HepG2 (cell line): ENCODE results near the gene MTFR1L. TPM values are rescaled to one million over a fixed set of nuclear protein-coding genes. Genes with fewer than 3 reads are reported as not detected.

Experiments
- ATF5 ChIP-seq: sonication (generic); formaldehyde crosslinking; IDR thresholded peaks from 2 replicates; pipeline ENCODE4 v1.4.0; 2020; ENCODE audit warnings: mild to moderate bottlenecking, low read depth, missing genetic modification reagents
- ATRX ChIP-seq: sonication (generic); formaldehyde crosslinking; IDR thresholded peaks from 2 replicates; pipeline ENCODE4 v1.4.0; 2020; ENCODE audit warnings: missing genetic modification reagents, borderline replicate concordance
- ELF3 ChIP-seq: IDR thresholded peaks from 2 replicates; pipeline ENCODE4 v1.6.1; 2016; ENCODE audit warnings: missing genetic modification reagents, missing compliant biosample characterization
- ETV5 ChIP-seq: IDR thresholded peaks from 2 replicates; pipeline ENCODE4 v1.6.1; 2018; ENCODE audit warnings: missing biosample characterization, missing genetic modification reagents, inconsistent platforms, borderline replicate concordance
- ETV6 ChIP-seq: sonication (generic); formaldehyde crosslinking; conservative IDR thresholded peaks from 2 replicates; pipeline ENCODE4 v1.4.0; 2020; ENCODE audit warnings: missing genetic modification reagents
- FOXO4 ChIP-seq: sonication (generic); formaldehyde crosslinking; conservative IDR thresholded peaks from 2 replicates; pipeline ENCODE4 v1.8.1; 2023; ENCODE audit warnings: missing genetic modification reagents
- FUBP1 ChIP-seq: sonication (generic); formaldehyde crosslinking; IDR thresholded peaks from 2 replicates; pipeline ENCODE4 v1.5.1; 2020; ENCODE audit warnings: missing genetic modification reagents, mild to moderate bottlenecking, borderline replicate concordance
- GMEB2 ChIP-seq: IDR thresholded peaks from 2 replicates; pipeline ENCODE4 v1.6.1; 2016; ENCODE audit warnings: missing biosample characterization, missing genetic modification reagents, low read depth
- HNF1B ChIP-seq: sonication (generic); formaldehyde crosslinking; IDR thresholded peaks from 2 replicates; pipeline ENCODE4 v1.5.1; 2020; ENCODE audit warnings: mild to moderate bottlenecking, moderate library complexity, missing genetic modification reagents
- HOXA9 ChIP-seq: sonication (generic); formaldehyde crosslinking; IDR thresholded peaks from 2 replicates; pipeline ENCODE4 v1.8.1; 2022; ENCODE audit warnings: missing genetic modification reagents, mild to moderate bottlenecking, moderate library complexity, borderline replicate concordance
- ISX ChIP-seq: sonication (generic); formaldehyde crosslinking; conservative IDR thresholded peaks from 2 replicates; pipeline ENCODE4 v1.5.0; 2020; ENCODE audit warnings: missing genetic modification reagents
- KDM2A ChIP-seq: sonication (generic); formaldehyde crosslinking; IDR thresholded peaks from 2 replicates; pipeline ENCODE4 v1.4.0; 2020; ENCODE audit warnings: low read depth, missing genetic modification reagents, borderline replicate concordance
- MAF1 ChIP-seq: sonication (generic); formaldehyde crosslinking; IDR thresholded peaks from 2 replicates; pipeline ENCODE4 v1.5.0; 2020; ENCODE audit warnings: missing genetic modification reagents, borderline replicate concordance
- MXI1 ChIP-seq: IDR thresholded peaks from 3 replicates; pipeline ENCODE4 v1.6.1; 2012; ENCODE audit warnings: low read depth, low read length, inconsistent platforms, borderline replicate concordance
- NCOR1 ChIP-seq: fragments of 200-600 bp; sonication (generic); IDR thresholded peaks from 2 replicates; pipeline ENCODE4 v1.7.0; 2017; ENCODE audit warnings: antibody characterized with exemption, low read length, borderline replicate concordance
- NFYC ChIP-seq: IDR thresholded peaks from 2 replicates; pipeline ENCODE4 v1.6.1; 2016; ENCODE audit warnings: missing genetic modification reagents, missing compliant biosample characterization
- POLR2AphosphoS5 ChIP-seq: IDR thresholded peaks from 2 replicates; pipeline ENCODE4 v1.6.1; 2012; ENCODE audit warnings: low read depth, low read length
- TBX2 ChIP-seq: sonication (generic); formaldehyde crosslinking; IDR thresholded peaks from 2 replicates; pipeline ENCODE4 v1.5.0; 2020; ENCODE audit warnings: missing genetic modification reagents, mild to moderate bottlenecking, borderline replicate concordance
- ZBTB8A ChIP-seq: sonication (generic); formaldehyde crosslinking; IDR thresholded peaks from 2 replicates; pipeline ENCODE4 v1.4.0; 2020; ENCODE audit warnings: mild to moderate bottlenecking, low read depth, missing genetic modification reagents, borderline replicate concordance
- ZFP36 ChIP-seq: fragments of 150-350 bp; IDR thresholded peaks from 2 replicates; pipeline ENCODE4 v1.6.1; 2018; ENCODE audit warnings: borderline replicate concordance, low read length, low read depth; ENCODE audit not compliant: partially characterized antibody
- ZFP36L1 ChIP-seq: sonication (generic); formaldehyde crosslinking; IDR thresholded peaks from 2 replicates; pipeline ENCODE4 v1.8.0; 2022; ENCODE audit warnings: mild to moderate bottlenecking, missing genetic modification reagents, moderate library complexity
- polyA plus RNA-seq, 8 experiments: library from polyadenylated mRNA; depleted of rRNA in 3 of 8; stranded (reverse) in 7 of 8; unstranded in 1 of 8; fragments of >200 nt; fragmentation: Illumina TruSeq in 4 of 8; extraction: Trizol in 4 of 8; gene quantifications; 2 replicates each; pipeline versions ENCODE4 v1.2.1 to v1.2.3, GENCODE V29; 2011 to 2016; ENCODE audit warnings: low read depth in 4 of 8, missing spikeins in 1 of 8, mixed read lengths in 1 of 8; ENCODE audit not compliant: insufficient read depth in 1 of 8
- total RNA-seq, 5 experiments: library from RNA; depleted of rRNA; stranded (reverse); fragments of >200 nt; fragmentation: Illumina TruSeq; extraction: Trizol; gene quantifications; 2 replicates each; pipeline ENCODE4 v1.2.3, GENCODE V29; 2016; ENCODE audit warnings: low read depth in 1 of 5

The MTFR1L gene
- total and polyA plus RNA-seq, 2 of the 13 experiments (the other 11 are each of a cell fraction or from before 2014, with no cell fraction given) = 38.0 to 55.7 TPM

GRCh38 chr1:25796811-25797458 lies 22.8 kb upstream of the MTFR1L start (continued):
- TF ChIP-seq GMEB2 (CRISPR knock-in tag) (no peak), ELF3 (peak; percentile 27; the same call in 1 of the 2 replicates), ETV5 (CRISPR knock-in tag) (0 out of 2 replicates have a peak, but pooled peaks have one; percentile 21), ATF5 (CRISPR knock-in tag) (no peak), ATRX (CRISPR knock-in tag) (no peak), NCOR1 (no peak), KDM2A (CRISPR knock-in tag) (peak; percentile 39; the same call in 1 of the 2 replicates), POLR2AphosphoS5 (no peak), TBX2 (CRISPR knock-in tag) (no peak), FOXO4 (CRISPR knock-in tag) (no peak), ETV6 (CRISPR knock-in tag) (no peak), MXI1 (no peak), ZFP36L1 (no peak), HOXA9 (CRISPR knock-in tag) (no peak), FUBP1 (CRISPR knock-in tag) (no peak), ZBTB8A (CRISPR knock-in tag) (no peak), HNF1B (CRISPR knock-in tag) (no peak), ISX (CRISPR knock-in tag) (no peak), NFYC (no peak), MAF1 (CRISPR knock-in tag) (no peak), ZFP36 (peak; percentile 12)
